A673 (cell line): ENCODE data around the gene DNAJC22. TPM values are rescaled to one million over a fixed set of nuclear protein-coding genes. Genes with fewer than 3 reads are reported as not detected.
"Not testable (repeated sequence)": the region's sequence is repeated elsewhere in the genome, so short reads cannot be mapped to it uniquely, and the experiment has no call there.

Experiments used
- BruUV-seq: library from RNA; stranded (reverse); fragments of 400-500 nt; replicated peaks from 2 replicates; lab custom pipeline; 2021; lab: Mats Ljungman, UMichigan
- CTCF ChIA-PET: fragments of 300-600 bp; sonication (Branson Sonifier 250); formaldehyde crosslinking; loops from one replicate; lab custom pipeline; 2022; ENCODE audit warnings: antibody characterized with exemption; lab: Charles Lee
- POLR2A ChIA-PET: fragments of 300-600 bp; sonication (Branson Sonifier 250); formaldehyde crosslinking; loops from one replicate; lab custom pipeline; 2022; ENCODE audit warnings: antibody characterized with exemption; ENCODE audit not compliant: low non-redundant PET; lab: Charles Lee
- DNase-seq: peaks from one replicate; pipeline ENCODE4 v3.0.0-alpha.2; 2015; ENCODE audit warnings: low spot score
- H3K27ac ChIP-seq: fragments of 200-600 bp; sonication (generic); 2 replicates; pipeline ENCODE4 v1.5.1; 2016; ENCODE audit warnings: mixed run types, low read depth, mild to moderate bottlenecking, mixed read lengths, antibody characterized with exemption, low read length; ENCODE audit not compliant: poor library complexity, severe bottlenecking
- H3K27me3 ChIP-seq: fragments of 200-600 bp; sonication (generic); replicated peaks from 2 replicates; pipeline ENCODE4 v1.6.1; 2017; ENCODE audit warnings: mixed run types, low read depth, mild to moderate bottlenecking, mixed read lengths, antibody characterized with exemption, low read length; ENCODE audit not compliant: insufficient read depth, poor library complexity
- H3K36me3 ChIP-seq: fragments of 200-600 bp; sonication (generic); 2 replicates; pipeline ENCODE4 v1.6.1; 2016; ENCODE audit warnings: mixed run types, mild to moderate bottlenecking, mixed read lengths, antibody characterized with exemption, low read length; ENCODE audit not compliant: insufficient read depth, poor library complexity, severe bottlenecking
- H3K4me1 ChIP-seq: fragments of 200-600 bp; sonication (generic); 2 replicates; pipeline ENCODE4 v1.6.1; 2017; ENCODE audit warnings: mixed run types, mild to moderate bottlenecking, mixed read lengths, antibody characterized with exemption, low read length; ENCODE audit not compliant: insufficient read depth, poor library complexity, severe bottlenecking
- H3K4me3 ChIP-seq: fragments of 200-600 bp; sonication (generic); 2 replicates; pipeline ENCODE4 v1.5.1; 2016; ENCODE audit warnings: low read depth, mixed run types, mild to moderate bottlenecking, mixed read lengths, low read length; ENCODE audit not compliant: poor library complexity, severe bottlenecking
- H3K9me3 ChIP-seq: fragments of 200-600 bp; sonication (generic); 2 replicates; pipeline ENCODE4 v1.6.1; 2016; ENCODE audit warnings: mixed run types, low read depth, mild to moderate bottlenecking, mixed read lengths, antibody characterized with exemption, low read length; ENCODE audit not compliant: poor library complexity, severe bottlenecking
- CTCF ChIP-seq: fragments of 300-800, 200-600 bp; sonication (generic); conservative IDR thresholded peaks from 2 replicates; pipeline ENCODE4 v1.5.1; 2017; ENCODE audit warnings: low read depth, mild to moderate bottlenecking, antibody characterized with exemption, low read length, moderate library complexity, mixed read lengths
- EZH2 ChIP-seq: fragments of 200-600 bp; sonication (generic); IDR thresholded peaks from 2 replicates; pipeline ENCODE4 v1.6.1; 2017; ENCODE audit warnings: borderline replicate concordance, low read depth, mild to moderate bottlenecking, mixed read lengths, antibody characterized with exemption, low read length; ENCODE audit not compliant: poor library complexity, severe bottlenecking
- intact Hi-C: fragments of 100-400 bp; cut with micrococcal nuclease; formaldehyde crosslinking; loops from one replicate; pipeline ENCODE4 v1.10.0; 2022; ENCODE audit not compliant: unreplicated experiment
- total RNA-seq: library from RNA; stranded (reverse); gene quantifications from 2 replicates; pipeline ENCODE4 v1.2.3, GENCODE V29; 2021

DNAJC22 gene
- total RNA-seq, 1 experiment from 2014 or later, result 1.9 TPM

- no peaks in the 10 kb centered on the region for H3K4me1 ChIP-seq
- no TSS peak for BruUV-seq
- H3K27me3 ChIP-seq, result no peaks in the 10 kb centered on the region
- no peak for DNase-seq
- H3K27ac ChIP-seq, result no peak overlapping the region
- intact Hi-C loops, result no loop called here
- H3K36me3 ChIP-seq, result peaks cover 4% of the 10 kb centered on the region
- ChIA-PET POLR2A (no interaction called here), CTCF (no interaction called here)
- TF ChIP-seq CTCF (no peak), EZH2 (no peak)
- no peak overlapping the region for H3K4me3 ChIP-seq
- H3K9me3 ChIP-seq, result no peaks in the 10 kb centered on the region
Observed at GRCh38 chr12:49377386-49377785, 30.7 kb downstream of the DNAJC22 start.

- H3K4me1 ChIP-seq, intact Hi-C loops, H3K36me3 ChIP-seq, H3K9me3 ChIP-seq, H3K27ac ChIP-seq, CTCF ChIA-PET, POLR2A ChIA-PET, H3K4me3 ChIP-seq, BruUV-seq, H3K27me3 ChIP-seq, DNase-seq: not testable (repeated sequence)
Observed at GRCh38 chr12:49380184-49380583, 33.5 kb downstream of the DNAJC22 start.

GRCh38 chr12:49388682-49389386, 42.1 kb downstream of the DNAJC22 start:
- ChIA-PET CTCF (interaction anchor here (0.7 kb wide), 1 partner anchor 454 kb away, joined by 4 read pairs; the partner anchor contains the start of gene BCDIN3D), POLR2A (no interaction called here)
- Histone ChIP-seq H3K36me3 (no peaks in the 10 kb centered on the region), H3K4me3 (no peak overlapping the region), H3K27me3 (no peaks in the 10 kb centered on the region), H3K27ac (no peak overlapping the region), H3K9me3 (no peaks in the 10 kb centered on the region), H3K4me1 (no peaks in the 10 kb centered on the region)
- no TSS peak for BruUV-seq
- TF ChIP-seq CTCF (no peak), EZH2 (no peak)
- DNase-seq, result no peak
- intact Hi-C loops, result no loop called here

GRCh38 chr12:49389387-49389703, 42.7 kb downstream of the DNAJC22 start:
- no peak overlapping the region for H3K4me3 ChIP-seq
- no peaks in the 10 kb centered on the region for H3K9me3 ChIP-seq
- H3K27ac ChIP-seq, result no peak overlapping the region
- no peak for DNase-seq
- POLR2A ChIA-PET, result no interaction called here
- CTCF ChIA-PET, result interaction anchor here (0.7 kb wide), 1 partner anchor 454 kb away, joined by 4 read pairs; the partner anchor contains the start of gene BCDIN3D
- no peak for TF ChIP-seq CTCF
- TF ChIP-seq EZH2, result no peak
- BruUV-seq, result no TSS peak
- intact Hi-C loops, result no loop called here
- H3K27me3 ChIP-seq, result no peaks in the 10 kb centered on the region
- no peaks in the 10 kb centered on the region for H3K4me1 ChIP-seq
- H3K36me3 ChIP-seq, result peaks cover 4% of the 10 kb centered on the region
